ENCODE measurements around the gene SH3RF2. TPM values are rescaled to one million over a fixed set of nuclear protein-coding genes. Genes with fewer than 3 reads are reported as not detected.

SH3RF2 gene
- total RNA-seq, 1 donor from 2014 or later, result 376 TPM

DNA sequence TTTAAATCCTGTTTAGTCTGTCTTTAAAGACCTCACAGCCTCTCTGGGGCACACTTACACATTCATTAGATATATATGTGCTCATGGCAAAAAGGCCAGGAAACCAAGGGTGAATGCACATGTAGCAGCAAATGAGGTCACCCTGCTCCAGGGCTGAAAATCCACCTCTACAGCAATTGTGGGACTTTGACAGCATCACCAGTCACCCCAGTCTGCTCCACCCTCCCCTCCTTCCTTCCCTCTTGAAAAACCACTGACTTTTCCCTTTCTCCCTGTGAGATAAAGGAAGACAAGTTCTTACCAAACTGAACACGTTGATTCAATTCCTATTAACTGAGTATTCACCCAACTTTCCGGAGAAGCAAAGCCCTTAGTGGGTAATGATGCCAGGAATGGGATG, 15.2 kb upstream of the SH3RF2 start:
- H3K4me1 ChIP-seq, result peaks cover 7% of the 10 kb centered on the region
- TF ChIP-seq, protein P1, sequence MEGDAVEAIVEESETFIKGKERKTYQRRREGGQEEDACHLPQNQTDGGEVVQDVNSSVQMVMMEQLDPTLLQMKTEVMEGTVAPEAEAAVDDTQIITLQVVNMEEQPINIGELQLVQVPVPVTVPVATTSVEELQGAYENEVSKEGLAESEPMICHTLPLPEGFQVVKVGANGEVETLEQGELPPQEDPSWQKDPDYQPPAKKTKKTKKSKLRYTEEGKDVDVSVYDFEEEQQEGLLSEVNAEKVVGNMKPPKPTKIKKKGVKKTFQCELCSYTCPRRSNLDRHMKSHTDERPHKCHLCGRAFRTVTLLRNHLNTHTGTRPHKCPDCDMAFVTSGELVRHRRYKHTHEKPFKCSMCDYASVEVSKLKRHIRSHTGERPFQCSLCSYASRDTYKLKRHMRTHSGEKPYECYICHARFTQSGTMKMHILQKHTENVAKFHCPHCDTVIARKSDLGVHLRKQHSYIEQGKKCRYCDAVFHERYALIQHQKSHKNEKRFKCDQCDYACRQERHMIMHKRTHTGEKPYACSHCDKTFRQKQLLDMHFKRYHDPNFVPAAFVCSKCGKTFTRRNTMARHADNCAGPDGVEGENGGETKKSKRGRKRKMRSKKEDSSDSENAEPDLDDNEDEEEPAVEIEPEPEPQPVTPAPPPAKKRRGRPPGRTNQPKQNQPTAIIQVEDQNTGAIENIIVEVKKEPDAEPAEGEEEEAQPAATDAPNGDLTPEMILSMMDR (IDR thresholded peaks at IDR 0.05; ENCODE audit: borderline replicate concordance), result no peak
- H3K27ac ChIP-seq (replicated peaks), result no peak overlapping the region
- H3K27me3 ChIP-seq (ENCODE audit: low read depth), result no peaks in the 10 kb centered on the region
- intact Hi-C loops (cut with micrococcal nuclease), result no loop called here
- H3K36me3 ChIP-seq, result no peaks in the 10 kb centered on the region
- H3K4me3 ChIP-seq, result no peak overlapping the region
- no peaks in the 10 kb centered on the region for H3K9me3 ChIP-seq (replicated peaks)
- no peak for DNase-seq

DNA sequence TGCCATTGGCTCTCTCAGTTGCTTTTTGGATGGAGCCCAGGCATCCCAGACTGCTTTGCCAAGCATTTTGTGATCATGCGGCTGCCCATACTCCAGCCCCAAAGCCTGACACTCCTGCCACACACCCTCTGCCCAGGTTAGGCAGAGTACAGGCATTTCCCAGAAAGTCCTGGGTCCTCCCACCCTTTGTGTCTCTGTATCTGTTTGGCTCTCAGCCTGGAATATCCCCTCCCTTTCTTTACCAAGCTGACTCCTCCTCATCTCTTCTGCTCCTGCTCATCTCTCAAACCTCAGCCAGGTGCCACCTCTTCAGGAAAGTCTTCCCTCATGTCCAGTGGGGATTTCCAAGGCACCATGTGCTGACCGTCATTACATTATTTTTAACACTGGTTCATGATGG, 14.3 kb upstream of the SH3RF2 start:
- Histone ChIP-seq H3K36me3 (no peaks in the 10 kb centered on the region), H3K4me3 (no peak overlapping the region), H3K27me3 (ENCODE audit: low read depth) (no peaks in the 10 kb centered on the region), H3K9me3 (replicated peaks) (no peaks in the 10 kb centered on the region), H3K4me1 (peaks cover 7% of the 10 kb centered on the region), H3K27ac (replicated peaks) (no peak overlapping the region)
- DNase-seq, result no peak
- intact Hi-C loops (cut with micrococcal nuclease), result no loop called here
- TF ChIP-seq, protein P1 (IDR thresholded peaks at IDR 0.05; ENCODE audit: borderline replicate concordance), result no peak

DNA sequence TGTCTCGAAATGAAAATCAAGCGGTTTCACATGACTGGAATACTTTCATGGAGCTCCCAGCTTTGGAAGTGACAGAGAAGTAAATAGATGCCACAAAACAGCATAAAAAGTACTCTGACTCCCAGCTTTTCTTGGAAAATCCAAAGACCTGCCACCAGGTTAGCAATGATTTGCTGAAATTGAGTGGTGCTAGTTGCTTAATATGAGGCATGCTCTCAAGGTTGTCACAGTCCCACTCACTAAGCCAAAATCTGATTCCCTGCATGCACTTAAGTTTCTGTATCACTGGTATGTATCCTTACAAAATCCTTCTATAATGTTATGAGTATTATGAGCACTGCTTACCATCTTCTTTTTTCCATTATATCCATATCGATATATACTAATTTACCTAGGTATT, 13.0 kb upstream of the SH3RF2 start:
- no peak overlapping the region for H3K4me3 ChIP-seq
- H3K27me3 ChIP-seq (ENCODE audit: low read depth), result no peaks in the 10 kb centered on the region
- H3K9me3 ChIP-seq (replicated peaks), result no peaks in the 10 kb centered on the region
- no peaks in the 10 kb centered on the region for H3K36me3 ChIP-seq
- DNase-seq, result no peak
- H3K4me1 ChIP-seq, result no peaks in the 10 kb centered on the region
- intact Hi-C loops (cut with micrococcal nuclease), result no loop called here
- H3K27ac ChIP-seq (replicated peaks), result no peak overlapping the region
- TF ChIP-seq, protein P1 (IDR thresholded peaks at IDR 0.05; ENCODE audit: borderline replicate concordance), result no peak

DNA sequence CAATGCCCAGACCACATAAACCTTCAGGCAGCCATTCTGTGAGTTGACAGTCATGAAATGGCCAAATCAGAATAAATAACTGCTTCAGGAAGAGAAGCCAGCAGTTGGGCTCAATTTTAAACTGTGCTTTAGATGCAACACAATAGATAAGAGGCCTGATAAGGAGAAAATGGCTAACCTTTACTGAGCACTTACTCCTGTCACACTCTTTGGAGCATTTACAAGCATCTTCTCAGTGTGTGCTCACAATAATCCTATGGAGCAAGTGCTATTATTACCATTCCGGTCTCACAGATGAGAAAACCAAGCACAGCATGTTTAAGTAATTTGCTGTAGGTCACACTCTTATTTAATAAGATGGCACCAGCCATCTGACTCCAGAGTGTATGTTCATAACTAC, 11.5 kb upstream of the SH3RF2 start:
- H3K9me3 ChIP-seq (replicated peaks), result no peaks in the 10 kb centered on the region
- H3K4me3 ChIP-seq, result no peak overlapping the region
- intact Hi-C loops (cut with micrococcal nuclease), result no loop called here
- TF ChIP-seq, protein P1 (IDR thresholded peaks at IDR 0.05; ENCODE audit: borderline replicate concordance), result no peak
- H3K4me1 ChIP-seq, result no peaks in the 10 kb centered on the region
- no peaks in the 10 kb centered on the region for H3K36me3 ChIP-seq
- no peak for DNase-seq
- no peak overlapping the region for H3K27ac ChIP-seq (replicated peaks)
- H3K27me3 ChIP-seq (ENCODE audit: low read depth), result no peaks in the 10 kb centered on the region

DNA sequence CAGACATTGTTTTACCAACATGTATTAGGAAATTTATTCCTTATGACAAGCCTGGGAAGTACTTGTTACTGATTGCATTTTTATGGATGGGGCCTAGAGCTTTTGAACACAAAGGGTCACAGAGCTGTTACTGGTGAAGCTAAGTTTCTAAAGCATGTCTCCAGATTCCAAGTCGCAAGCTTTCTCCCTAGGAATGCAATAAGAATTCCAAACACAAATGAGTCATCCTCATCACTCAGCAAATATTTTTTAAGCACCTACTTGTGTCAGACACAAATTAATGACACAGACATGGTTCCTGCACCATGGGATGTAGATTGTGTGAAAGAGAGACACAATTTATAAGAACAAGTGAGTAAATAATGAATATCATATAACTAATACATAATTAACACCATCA, 11.0 kb upstream of the SH3RF2 start:
- Histone ChIP-seq H3K4me1 (no peaks in the 10 kb centered on the region), H3K9me3 (replicated peaks) (no peaks in the 10 kb centered on the region), H3K27me3 (ENCODE audit: low read depth) (no peaks in the 10 kb centered on the region), H3K27ac (replicated peaks) (no peak overlapping the region), H3K36me3 (no peaks in the 10 kb centered on the region), H3K4me3 (no peak overlapping the region)
- intact Hi-C loops (cut with micrococcal nuclease), result no loop called here
- no peak for DNase-seq
- TF ChIP-seq, protein P1 (IDR thresholded peaks at IDR 0.05; ENCODE audit: borderline replicate concordance), result no peak

DNA sequence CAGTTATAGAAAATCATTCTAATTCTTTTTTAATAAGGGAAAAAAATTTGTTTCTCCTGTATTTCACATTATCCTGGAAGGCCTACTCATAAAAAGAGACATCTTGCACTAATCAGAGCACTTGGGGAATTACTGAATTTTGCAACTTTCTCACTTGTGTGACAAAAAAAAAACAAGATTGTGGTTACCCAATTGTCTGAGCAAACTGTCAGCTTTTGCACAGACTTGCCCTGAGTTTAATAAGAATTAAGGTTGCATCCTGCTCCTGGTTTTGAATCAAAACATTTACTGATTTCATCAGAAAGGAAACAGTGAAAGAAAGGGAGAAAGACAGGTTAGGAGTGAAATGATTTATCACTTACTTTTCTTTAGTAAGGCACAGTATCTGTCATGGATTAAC, 10.6 kb upstream of the SH3RF2 start:
- no peak for DNase-seq
- H3K4me1 ChIP-seq, result no peaks in the 10 kb centered on the region
- H3K4me3 ChIP-seq, result no peak overlapping the region
- intact Hi-C loops (cut with micrococcal nuclease), result no loop called here
- no peaks in the 10 kb centered on the region for H3K36me3 ChIP-seq
- H3K27ac ChIP-seq (replicated peaks), result no peak overlapping the region
- TF ChIP-seq, protein P1 (IDR thresholded peaks at IDR 0.05; ENCODE audit: borderline replicate concordance), result no peak
- no peaks in the 10 kb centered on the region for H3K27me3 ChIP-seq (ENCODE audit: low read depth)
- no peaks in the 10 kb centered on the region for H3K9me3 ChIP-seq (replicated peaks)

All from left ventricle myocardium inferior (tissue), 1 donor.